SK-N-SH (cell line): ENCODE results near the gene VRK2. TPM values are rescaled to one million over a fixed set of nuclear protein-coding genes. Genes with fewer than 3 reads are reported as not detected.

Experiments used
- CTCF ChIA-PET: fragments of 300-600, 350-600 bp; formaldehyde crosslinking; extraction: SDS; loops from one replicate; lab custom pipeline; 2021; lab: Yijun Ruan, JAX
- POLR2A ChIA-PET: fragments of 350-600 bp; sonication (Branson Sonifier 250); formaldehyde crosslinking; extraction: SDS; loops from one replicate; lab custom pipeline; 2020; ENCODE audit warnings: antibody characterized with exemption, inconsistent platforms; lab: Yijun Ruan, JAX
- DNase-seq: peaks from one replicate; pipeline ENCODE4 v3.0.0; 2012
- H2AFZ ChIP-seq: fragments of 200-600 bp; sonication (generic); 2 replicates; pipeline ENCODE4 v1.8.1; 2016; ENCODE audit warnings: antibody characterized with exemption, mild to moderate bottlenecking, low read depth
- H3F3A ChIP-seq: fragments of 200-600 bp; sonication (generic); replicated peaks from 2 replicates; pipeline ENCODE3; 2016; ENCODE audit warnings: antibody characterized with exemption, mild to moderate bottlenecking; ENCODE audit not compliant: insufficient read depth
- H3K27ac ChIP-seq, 2 experiments: fragments of 200-500 bp in 1 of 2; fragments of 200-600 bp in 1 of 2; sonication (Bioruptor generic) in 1 of 2; sonication (generic), shearing (Covaris generic) in 1 of 2; 2 replicates each; pipeline versions ENCODE4 v1.5.1 to v1.6.1; 2014 to 2016; ENCODE audit warnings: low read depth in 2 of 2, inconsistent platforms in 1 of 2, low read length in 1 of 2, mild to moderate bottlenecking in 1 of 2, mixed read lengths in 1 of 2
- H3K27me3 ChIP-seq: fragments of 200-600 bp; sonication (generic), shearing (Covaris generic); 2 replicates; pipeline ENCODE4 v1.6.1; 2016; ENCODE audit warnings: mixed run types; ENCODE audit not compliant: insufficient read depth
- H3K36me3 ChIP-seq, 2 experiments: fragments of 200-500 bp in 1 of 2; fragments of 200-600 bp in 1 of 2; sonication (Bioruptor generic) in 1 of 2; sonication (generic) in 1 of 2; replicated peaks in 1 of 2; 2 replicates each; pipeline versions ENCODE3 to v1.5.1; 2014 to 2016; ENCODE audit warnings: low read length in 1 of 2, mild to moderate bottlenecking in 1 of 2; ENCODE audit not compliant: insufficient read depth in 2 of 2, control insufficient read depth in 1 of 2
- H3K4me1 ChIP-seq, 2 experiments: fragments of 200-500 bp in 1 of 2; fragments of 200-600 bp in 1 of 2; sonication (Bioruptor generic) in 1 of 2; sonication (generic), shearing (Covaris generic) in 1 of 2; 2 replicates each; pipeline versions ENCODE4 v1.5.1 to v1.6.1; 2014 to 2016; ENCODE audit warnings: low read depth in 1 of 2, low read length in 1 of 2, mixed run types in 1 of 2; ENCODE audit not compliant: insufficient read depth in 2 of 2, control insufficient read depth in 1 of 2
- H3K4me2 ChIP-seq: fragments of 200-600 bp; sonication (generic), shearing (Covaris generic); 2 replicates; pipeline ENCODE4 v1.6.1; 2017; ENCODE audit warnings: mixed run types
- H3K4me3 ChIP-seq, 2 experiments: fragments of 200-500 bp in 1 of 2; fragments of 200-600 bp in 1 of 2; sonication (Bioruptor generic) in 1 of 2; sonication (generic), shearing (Covaris generic) in 1 of 2; 2 replicates each; pipeline versions ENCODE4 v1.5.1 to v1.8.1; 2014 to 2016; ENCODE audit warnings: low read depth in 2 of 2, inconsistent platforms in 1 of 2, low read length in 1 of 2, mild to moderate bottlenecking in 1 of 2, mixed read lengths in 1 of 2, moderate library complexity in 1 of 2
- H3K79me2 ChIP-seq: fragments of 200-600 bp; sonication (generic); 2 replicates; pipeline ENCODE4 v1.8.1; 2017; ENCODE audit warnings: mild to moderate bottlenecking; ENCODE audit not compliant: insufficient read depth
- H3K9ac ChIP-seq: fragments of 200-600 bp; sonication (generic); 2 replicates; pipeline ENCODE4 v1.6.1; 2017; ENCODE audit warnings: mixed run types
- H3K9me2 ChIP-seq: fragments of 200-600 bp; sonication (generic); 2 replicates; pipeline ENCODE4 v1.6.1; 2017; ENCODE audit warnings: mixed run types
- H3K9me3 ChIP-seq: fragments of 200-600 bp; sonication (generic); 2 replicates; pipeline ENCODE4 v1.6.1; 2017; ENCODE audit warnings: mixed run types, mild to moderate bottlenecking, moderate library complexity
- H4K20me1 ChIP-seq: fragments of 200-600 bp; sonication (generic); 2 replicates; pipeline ENCODE4 v1.6.1; 2017; ENCODE audit warnings: mild to moderate bottlenecking, mixed run types; ENCODE audit not compliant: insufficient read depth
- CHD2 ChIP-seq: fragments of 150-350 bp; IDR thresholded peaks from 2 replicates; pipeline ENCODE4 v1.6.1; 2018; ENCODE audit warnings: low read length; ENCODE audit not compliant: partially characterized antibody
- ELF1 ChIP-seq: IDR thresholded peaks from 2 replicates; pipeline ENCODE4 v1.4.0; 2012
- EP300 ChIP-seq, 2 experiments: IDR thresholded peaks; 2 replicates each; pipeline versions ENCODE4 v1.4.0 to v1.6.1; 2012; ENCODE audit warnings: borderline replicate concordance in 1 of 2, low read depth in 1 of 2, low read length in 1 of 2
- FOSL2 ChIP-seq: IDR thresholded peaks from 2 replicates; pipeline ENCODE4 v1.4.0; 2012; ENCODE audit warnings: low read depth, mild to moderate bottlenecking, moderate library complexity, borderline replicate concordance
- FOXJ3 ChIP-seq: sonication (generic); formaldehyde crosslinking; IDR thresholded peaks from 2 replicates; pipeline ENCODE4 v1.5.1; 2020; ENCODE audit warnings: mild to moderate bottlenecking, missing genetic modification reagents
- FOXM1 ChIP-seq: IDR thresholded peaks from 2 replicates; pipeline ENCODE4 v1.4.0; 2012; ENCODE audit warnings: low read depth, mild to moderate bottlenecking
- GATA2 ChIP-seq: sonication (generic); formaldehyde crosslinking; IDR thresholded peaks from 2 replicates; pipeline ENCODE4 v1.5.0; 2020; ENCODE audit warnings: mild to moderate bottlenecking, missing genetic modification reagents
- JUND ChIP-seq: IDR thresholded peaks from 2 replicates; pipeline ENCODE4 v1.4.0; 2012
- MEF2A ChIP-seq: IDR thresholded peaks from 2 replicates; pipeline ENCODE4 v1.4.0; 2012; ENCODE audit warnings: low read depth, borderline replicate concordance
- MXI1 ChIP-seq: IDR thresholded peaks from 2 replicates; pipeline ENCODE4 v1.6.1; 2012; ENCODE audit warnings: mild to moderate bottlenecking, low read depth, low read length, improper control_type of control experiment
- NRF1 ChIP-seq: IDR thresholded peaks from 2 replicates; pipeline ENCODE4 v1.6.1; 2012; ENCODE audit warnings: low read depth, mild to moderate bottlenecking, low read length
- POLR2AphosphoS5 ChIP-seq: IDR thresholded peaks from 2 replicates; pipeline ENCODE4 v1.6.1; 2012; ENCODE audit warnings: low read depth, low read length
- RAD21 ChIP-seq: IDR thresholded peaks from 2 replicates; pipeline ENCODE4 v1.6.1; 2012; ENCODE audit warnings: mild to moderate bottlenecking, low read length
- RCOR1 ChIP-seq: fragments of 150-350 bp; IDR thresholded peaks from 2 replicates; pipeline ENCODE4 v1.6.1; 2017; ENCODE audit warnings: antibody characterized with exemption, low read length
- RFX5 ChIP-seq: IDR thresholded peaks from 2 replicates; pipeline ENCODE4 v1.6.1; 2012; ENCODE audit warnings: mild to moderate bottlenecking, improper control_type of control experiment, low read length
- RXRA ChIP-seq: IDR thresholded peaks from 2 replicates; pipeline ENCODE4 v1.4.0; 2012; ENCODE audit warnings: low read depth, mild to moderate bottlenecking, borderline replicate concordance
- SMC3 ChIP-seq: IDR thresholded peaks from 2 replicates; pipeline ENCODE4 v1.6.1; 2012; ENCODE audit warnings: low read depth, low read length, improper control_type of control experiment
- TAF1 ChIP-seq: IDR thresholded peaks from 2 replicates; pipeline ENCODE4 v1.6.1; 2012; ENCODE audit warnings: low read depth, mild to moderate bottlenecking, low read length, moderate library complexity, borderline replicate concordance
- TCF12 ChIP-seq: IDR thresholded peaks from 2 replicates; pipeline ENCODE4 v1.4.0; 2012
- TEAD4 ChIP-seq: IDR thresholded peaks from 2 replicates; pipeline ENCODE4 v1.4.0; 2012; ENCODE audit warnings: mild to moderate bottlenecking, borderline replicate concordance; ENCODE audit not compliant: insufficient read depth
- YY1 ChIP-seq: IDR thresholded peaks from 2 replicates; pipeline ENCODE4 v1.4.0; 2012; ENCODE audit warnings: low read depth, mild to moderate bottlenecking
- WGBS: methylation state at CpG from one replicate; pipeline ENCODE4 v1.1.6; 2017; ENCODE audit warnings: low lambda C conversion rate; 5-methylcytosine and 5-hydroxymethylcytosine counted together
- polyA plus RNA-seq, 3 experiments: library from polyadenylated mRNA; depleted of rRNA; stranded (reverse); fragments of >200 nt; gene quantifications; 2 replicates each; pipeline ENCODE4 v1.2.3, GENCODE V29; 2012
- TF ChIP-seq, protein P1 (sequence below): IDR thresholded peaks from 2 replicates; pipeline ENCODE4 v1.6.1; 2012; ENCODE audit warnings: mild to moderate bottlenecking, low read depth, low read length, moderate library complexity
- TF ChIP-seq, protein P2 (sequence below): fragments of 150-350 bp; IDR thresholded peaks from 2 replicates; pipeline ENCODE4 v1.6.1; 2016; ENCODE audit warnings: mild to moderate bottlenecking, low read depth, low read length
- TF ChIP-seq, protein P3 (sequence below): fragments of 150-350 bp; IDR thresholded peaks from 2 replicates; pipeline ENCODE4 v1.6.1; 2017; ENCODE audit warnings: antibody characterized with exemption, low read length, low read depth, borderline replicate concordance
- TF ChIP-seq, protein P4 (sequence below): IDR thresholded peaks from 2 replicates; pipeline ENCODE4 v1.4.0; 2012; ENCODE audit warnings: low read depth, borderline replicate concordance
- TF ChIP-seq, protein P5 (sequence below): fragments of 200-600 bp; sonication (generic); IDR thresholded peaks from 2 replicates; pipeline ENCODE4 v1.6.1; 2017; ENCODE audit warnings: antibody characterized with exemption, mild to moderate bottlenecking, moderate library complexity

The VRK2 gene
- polyA plus RNA-seq, 1 of the 3 experiments (the other 2 are of a cell fraction): not detected

DNA sequence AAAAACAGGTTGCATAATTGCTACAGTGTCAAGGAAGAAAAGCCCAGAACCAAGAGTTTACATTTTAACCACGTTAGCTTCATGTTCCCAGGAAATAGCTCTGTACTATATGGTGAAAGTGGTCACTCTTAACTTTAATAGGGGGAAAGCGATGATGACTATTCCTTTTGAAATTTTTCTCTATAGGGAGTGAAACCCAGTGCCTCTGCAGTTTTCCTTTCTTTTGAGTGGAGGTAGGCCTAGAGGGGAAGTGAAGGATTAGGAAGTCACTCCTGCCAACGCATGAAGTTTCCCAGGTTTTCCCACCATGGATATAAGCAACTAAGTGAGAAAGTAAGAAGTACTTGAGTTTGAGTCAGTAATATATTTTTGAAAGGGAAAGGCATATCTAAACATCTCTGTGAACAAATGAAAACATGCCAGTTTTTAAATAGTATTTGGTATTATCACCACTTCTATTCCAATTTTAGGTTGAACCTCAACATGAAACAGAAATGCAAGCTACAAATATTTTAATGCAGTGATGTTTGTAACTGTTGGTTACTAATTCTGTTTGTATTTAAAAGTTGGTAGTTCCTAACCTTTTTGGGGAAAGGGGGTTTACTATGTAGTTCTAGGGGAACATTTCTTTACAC lies 91.9 kb downstream of the VRK2 start:
- H3F3A ChIP-seq: peaks cover 31% of the 10 kb centered on the region
- no peak overlapping the region for H3K9ac ChIP-seq
- DNase-seq: no peak
- H3K4me3 ChIP-seq: no peak overlapping the region
- H4K20me1 ChIP-seq: no peaks in the 10 kb centered on the region
- H3K27ac ChIP-seq: peak overlapping the region in 1 of 2 experiments; percentile 68; a peak in 1 of 4 replicates
- 85% methylated on average over 3 of the region's 3 CpGs for WGBS
- H3K36me3 ChIP-seq: no peaks in the 10 kb centered on the region
- no peaks in the 10 kb centered on the region for H3K9me3 ChIP-seq
- ChIA-PET POLR2A (no interaction called here), CTCF (interaction anchor here (0.6 to 0.9 kb wide), 2 partner anchors 310 to 449 kb away, joined by 3 to 4 read pairs; no protein-coding TSS in a partner anchor)
- no peaks in the 10 kb centered on the region for H3K79me2 ChIP-seq
- no peak overlapping the region; the same call in 1 of the 2 replicates for H3K4me2 ChIP-seq
- H3K9me2 ChIP-seq: 0 out of 2 replicates have a peak, but pooled peaks cover 5% of the 10 kb centered on the region
- peak overlapping the region; percentile 58; the same call in 1 of the 2 replicates for H2AFZ ChIP-seq
- no peaks in the 10 kb centered on the region for H3K27me3 ChIP-seq
- peaks cover 9 to 13% of the 10 kb centered on the region in 2 experiments; a peak in 2 of 4 replicates for H3K4me1 ChIP-seq
- TF ChIP-seq RAD21 (no peak), POLR2AphosphoS5 (0 out of 2 replicates have a peak, but pooled peaks have one; percentile 32), GATA2 (CRISPR knock-in tag) (no peak), TCF12 (peak; percentile 86), MXI1 (no peak), FOSL2 (peak; percentile 33; the same call in 1 of the 2 replicates), SMC3 (no peak), JUND (peak; percentile 55; the same call in 1 of the 2 replicates), FOXJ3 (no peak), EP300 (IDR thresholded peaks at IDR 0.05; ENCODE audit: borderline replicate concordance in 1 of 2, low read depth in 1 of 2, low read length in 1 of 2) (no peak), NRF1 (no peak), TEAD4 (no peak), RFX5 (no peak), RXRA (no peak), YY1 (no peak), MEF2A (0 out of 2 replicates have a peak, but pooled peaks have one; percentile 19), CHD2 (no peak), RCOR1 (no peak), ELF1 (no peak), FOXM1 (0 out of 2 replicates have a peak, but pooled peaks have one; percentile 36), TAF1 (no peak)
- TF ChIP-seq, protein P1, sequence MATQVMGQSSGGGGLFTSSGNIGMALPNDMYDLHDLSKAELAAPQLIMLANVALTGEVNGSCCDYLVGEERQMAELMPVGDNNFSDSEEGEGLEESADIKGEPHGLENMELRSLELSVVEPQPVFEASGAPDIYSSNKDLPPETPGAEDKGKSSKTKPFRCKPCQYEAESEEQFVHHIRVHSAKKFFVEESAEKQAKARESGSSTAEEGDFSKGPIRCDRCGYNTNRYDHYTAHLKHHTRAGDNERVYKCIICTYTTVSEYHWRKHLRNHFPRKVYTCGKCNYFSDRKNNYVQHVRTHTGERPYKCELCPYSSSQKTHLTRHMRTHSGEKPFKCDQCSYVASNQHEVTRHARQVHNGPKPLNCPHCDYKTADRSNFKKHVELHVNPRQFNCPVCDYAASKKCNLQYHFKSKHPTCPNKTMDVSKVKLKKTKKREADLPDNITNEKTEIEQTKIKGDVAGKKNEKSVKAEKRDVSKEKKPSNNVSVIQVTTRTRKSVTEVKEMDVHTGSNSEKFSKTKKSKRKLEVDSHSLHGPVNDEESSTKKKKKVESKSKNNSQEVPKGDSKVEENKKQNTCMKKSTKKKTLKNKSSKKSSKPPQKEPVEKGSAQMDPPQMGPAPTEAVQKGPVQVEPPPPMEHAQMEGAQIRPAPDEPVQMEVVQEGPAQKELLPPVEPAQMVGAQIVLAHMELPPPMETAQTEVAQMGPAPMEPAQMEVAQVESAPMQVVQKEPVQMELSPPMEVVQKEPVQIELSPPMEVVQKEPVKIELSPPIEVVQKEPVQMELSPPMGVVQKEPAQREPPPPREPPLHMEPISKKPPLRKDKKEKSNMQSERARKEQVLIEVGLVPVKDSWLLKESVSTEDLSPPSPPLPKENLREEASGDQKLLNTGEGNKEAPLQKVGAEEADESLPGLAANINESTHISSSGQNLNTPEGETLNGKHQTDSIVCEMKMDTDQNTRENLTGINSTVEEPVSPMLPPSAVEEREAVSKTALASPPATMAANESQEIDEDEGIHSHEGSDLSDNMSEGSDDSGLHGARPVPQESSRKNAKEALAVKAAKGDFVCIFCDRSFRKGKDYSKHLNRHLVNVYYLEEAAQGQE: no peak
- TF ChIP-seq, protein P2, sequence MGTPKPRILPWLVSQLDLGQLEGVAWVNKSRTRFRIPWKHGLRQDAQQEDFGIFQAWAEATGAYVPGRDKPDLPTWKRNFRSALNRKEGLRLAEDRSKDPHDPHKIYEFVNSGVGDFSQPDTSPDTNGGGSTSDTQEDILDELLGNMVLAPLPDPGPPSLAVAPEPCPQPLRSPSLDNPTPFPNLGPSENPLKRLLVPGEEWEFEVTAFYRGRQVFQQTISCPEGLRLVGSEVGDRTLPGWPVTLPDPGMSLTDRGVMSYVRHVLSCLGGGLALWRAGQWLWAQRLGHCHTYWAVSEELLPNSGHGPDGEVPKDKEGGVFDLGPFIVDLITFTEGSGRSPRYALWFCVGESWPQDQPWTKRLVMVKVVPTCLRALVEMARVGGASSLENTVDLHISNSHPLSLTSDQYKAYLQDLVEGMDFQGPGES: no peak
- TF ChIP-seq, protein P3, sequence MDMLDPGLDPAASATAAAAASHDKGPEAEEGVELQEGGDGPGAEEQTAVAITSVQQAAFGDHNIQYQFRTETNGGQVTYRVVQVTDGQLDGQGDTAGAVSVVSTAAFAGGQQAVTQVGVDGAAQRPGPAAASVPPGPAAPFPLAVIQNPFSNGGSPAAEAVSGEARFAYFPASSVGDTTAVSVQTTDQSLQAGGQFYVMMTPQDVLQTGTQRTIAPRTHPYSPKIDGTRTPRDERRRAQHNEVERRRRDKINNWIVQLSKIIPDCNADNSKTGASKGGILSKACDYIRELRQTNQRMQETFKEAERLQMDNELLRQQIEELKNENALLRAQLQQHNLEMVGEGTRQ: no peak
- TF ChIP-seq, protein P4, sequence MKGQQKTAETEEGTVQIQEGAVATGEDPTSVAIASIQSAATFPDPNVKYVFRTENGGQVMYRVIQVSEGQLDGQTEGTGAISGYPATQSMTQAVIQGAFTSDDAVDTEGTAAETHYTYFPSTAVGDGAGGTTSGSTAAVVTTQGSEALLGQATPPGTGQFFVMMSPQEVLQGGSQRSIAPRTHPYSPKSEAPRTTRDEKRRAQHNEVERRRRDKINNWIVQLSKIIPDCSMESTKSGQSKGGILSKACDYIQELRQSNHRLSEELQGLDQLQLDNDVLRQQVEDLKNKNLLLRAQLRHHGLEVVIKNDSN: no peak
- TF ChIP-seq, protein P5, sequence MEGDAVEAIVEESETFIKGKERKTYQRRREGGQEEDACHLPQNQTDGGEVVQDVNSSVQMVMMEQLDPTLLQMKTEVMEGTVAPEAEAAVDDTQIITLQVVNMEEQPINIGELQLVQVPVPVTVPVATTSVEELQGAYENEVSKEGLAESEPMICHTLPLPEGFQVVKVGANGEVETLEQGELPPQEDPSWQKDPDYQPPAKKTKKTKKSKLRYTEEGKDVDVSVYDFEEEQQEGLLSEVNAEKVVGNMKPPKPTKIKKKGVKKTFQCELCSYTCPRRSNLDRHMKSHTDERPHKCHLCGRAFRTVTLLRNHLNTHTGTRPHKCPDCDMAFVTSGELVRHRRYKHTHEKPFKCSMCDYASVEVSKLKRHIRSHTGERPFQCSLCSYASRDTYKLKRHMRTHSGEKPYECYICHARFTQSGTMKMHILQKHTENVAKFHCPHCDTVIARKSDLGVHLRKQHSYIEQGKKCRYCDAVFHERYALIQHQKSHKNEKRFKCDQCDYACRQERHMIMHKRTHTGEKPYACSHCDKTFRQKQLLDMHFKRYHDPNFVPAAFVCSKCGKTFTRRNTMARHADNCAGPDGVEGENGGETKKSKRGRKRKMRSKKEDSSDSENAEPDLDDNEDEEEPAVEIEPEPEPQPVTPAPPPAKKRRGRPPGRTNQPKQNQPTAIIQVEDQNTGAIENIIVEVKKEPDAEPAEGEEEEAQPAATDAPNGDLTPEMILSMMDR: no peak
